HCT116 (cell line): ENCODE results near the gene LIPK. TPM values are rescaled to one million over a fixed set of nuclear protein-coding genes. Genes with fewer than 3 reads are reported as not detected.

ENCODE experiments used
- ATAC-seq: fragments of 200-7000 bp; cut with Tn5 transposase; 2 replicates; pipeline ENCODE4 v1.9.1; 2020; ENCODE audit warnings: mild to moderate bottlenecking, moderate library complexity
- BruUV-seq: library from RNA; stranded (reverse); fragments of 400-500 nt; replicated peaks from 2 replicates; lab custom pipeline; 2021; lab: Mats Ljungman, UMichigan
- CTCF ChIA-PET: fragments of 300-600 bp; sonication (Branson Sonifier 250); formaldehyde crosslinking; loops from one replicate; lab custom pipeline; 2021; ENCODE audit warnings: antibody characterized with exemption; lab: Charles Lee
- POLR2A ChIA-PET: fragments of 300-600, 350-600 bp; sonication (Branson Sonifier 250); formaldehyde crosslinking; loops from one replicate; lab custom pipeline; 2021; ENCODE audit warnings: antibody characterized with exemption; lab: Charles Lee
- RAD21 ChIA-PET, 2 experiments: fragments of 300-600 bp; sonication (Branson Sonifier 250); formaldehyde crosslinking; loops; one replicate each; lab custom pipeline; 2023; ENCODE audit warnings: low total read pairs in 2 of 2; ENCODE audit not compliant: uncharacterized antibody in 2 of 2, unreplicated experiment in 2 of 2, low non-redundant PET in 1 of 2; lab: Charles Lee
- DNase-seq: peaks from one replicate; pipeline ENCODE4 v3.0.0-alpha.2; 2010; ENCODE audit warnings: low read depth, low spot score
- H2AFZ ChIP-seq: fragments of 200-600 bp; shearing (Covaris generic), sonication (generic); 2 replicates; pipeline ENCODE4 v1.6.1; 2017; ENCODE audit warnings: low read depth, mixed run types, mixed read lengths, antibody characterized with exemption, low read length; ENCODE audit not compliant: poor library complexity, severe bottlenecking
- H3K27ac ChIP-seq: 2 replicates; pipeline ENCODE4 v1.5.1; 2012; ENCODE audit warnings: low read depth, low read length
- H3K27me3 ChIP-seq: fragments of 200-600 bp; sonication (generic); 2 replicates; pipeline ENCODE4 v1.6.1; 2016; ENCODE audit warnings: mixed run types, low read length, mixed read lengths; ENCODE audit not compliant: insufficient read depth
- H3K36me3 ChIP-seq, 2 experiments: fragments of 200-500 bp in 1 of 2; fragments of 200-600 bp in 1 of 2; sonication (Bioruptor generic) in 1 of 2; sonication (generic) in 1 of 2; 2 replicates each; pipeline versions ENCODE4 v1.5.1 to v1.6.1; 2014 to 2016; ENCODE audit warnings: low read length in 2 of 2, inconsistent platforms in 1 of 2, mixed read lengths in 1 of 2, mixed run types in 1 of 2; ENCODE audit not compliant: insufficient read depth in 2 of 2, control insufficient read depth in 1 of 2
- H3K4me1 ChIP-seq, 2 experiments: fragments of 200-600 bp in 1 of 2; sonication (generic) in 1 of 2; 2 replicates each; pipeline versions ENCODE4 v1.5.1 to v1.6.1; 2012 to 2017; ENCODE audit warnings: low read length in 2 of 2, inconsistent platforms in 1 of 2, mild to moderate bottlenecking in 1 of 2, mixed read lengths in 1 of 2, mixed run types in 1 of 2, moderate library complexity in 1 of 2; ENCODE audit not compliant: insufficient read depth in 2 of 2, control insufficient read depth in 1 of 2
- H3K4me2 ChIP-seq: fragments of 200-600 bp; sonication (generic); 2 replicates; pipeline ENCODE4 v1.6.1; 2017; ENCODE audit warnings: mixed run types, low read length, mixed read lengths
- H3K4me3 ChIP-seq, 2 experiments: fragments of 200-600 bp in 1 of 2; sonication (generic) in 1 of 2; replicated peaks in 1 of 2; 2 replicates each; pipeline ENCODE4 v1.5.1; 2011 to 2016; ENCODE audit warnings: low read length in 2 of 2, control low read depth in 1 of 2, low read depth in 1 of 2, mild to moderate bottlenecking in 1 of 2, mixed read lengths in 1 of 2, mixed run types in 1 of 2
- H3K79me2 ChIP-seq: fragments of 200-600 bp; sonication (generic); 2 replicates; pipeline ENCODE4 v1.6.1; 2017; ENCODE audit warnings: mild to moderate bottlenecking, mixed run types, low read length, moderate library complexity, mixed read lengths; ENCODE audit not compliant: insufficient read depth
- H3K9ac ChIP-seq: fragments of 200-600 bp; sonication (generic); 2 replicates; pipeline ENCODE4 v1.6.1; 2016; ENCODE audit warnings: low read length, mixed read lengths
- H3K9me2 ChIP-seq: fragments of 200-600 bp; sonication (generic), shearing (Covaris generic); 2 replicates; pipeline ENCODE4 v1.6.1; 2017; ENCODE audit warnings: mixed run types, mild to moderate bottlenecking, moderate library complexity; ENCODE audit not compliant: insufficient read depth
- H3K9me3 ChIP-seq, 2 experiments: fragments of 200-500 bp in 1 of 2; fragments of 200-600 bp in 1 of 2; sonication (Bioruptor generic) in 1 of 2; sonication (generic) in 1 of 2; 2 replicates each; pipeline ENCODE4 v1.6.1; 2014 to 2017; ENCODE audit warnings: low read length in 2 of 2, mixed read lengths in 2 of 2, inconsistent platforms in 1 of 2, low read depth in 1 of 2, mild to moderate bottlenecking in 1 of 2, mixed run types in 1 of 2, moderate library complexity in 1 of 2; ENCODE audit not compliant: control insufficient read depth in 1 of 2, insufficient read depth in 1 of 2
- H4K20me1 ChIP-seq: fragments of 200-600 bp; sonication (generic), shearing (Covaris generic); 2 replicates; pipeline ENCODE4 v1.6.1; 2017; ENCODE audit warnings: mixed run types, mild to moderate bottlenecking, moderate library complexity; ENCODE audit not compliant: insufficient read depth
- CBX3 ChIP-seq: IDR thresholded peaks from 2 replicates; pipeline ENCODE4 v1.6.1; 2012; ENCODE audit warnings: low read depth
- EZH2phosphoT487 ChIP-seq: fragments of 200-600 bp; IDR thresholded peaks from 2 replicates; pipeline ENCODE4 v1.6.1; 2018; ENCODE audit warnings: antibody characterized with exemption, borderline replicate concordance
- FOSL1 ChIP-seq: IDR thresholded peaks from 2 replicates; pipeline ENCODE4 v1.6.1; 2012; ENCODE audit warnings: low read depth
- POLR2A ChIP-seq: IDR thresholded peaks from 2 replicates; pipeline ENCODE4 v1.7.0; 2011; ENCODE audit warnings: borderline replicate concordance; ENCODE audit not compliant: insufficient read depth, insufficient read length; ENCODE audit errors: extremely low read depth
- POLR2AphosphoS5 ChIP-seq: IDR thresholded peaks from 2 replicates; pipeline ENCODE4 v1.6.1; 2011; ENCODE audit warnings: mild to moderate bottlenecking, low read depth, low read length, moderate library complexity
- RAD21 ChIP-seq: IDR thresholded peaks from 2 replicates; pipeline ENCODE4 v1.6.1; 2012; ENCODE audit warnings: low read depth, mild to moderate bottlenecking
- SIN3A ChIP-seq: IDR thresholded peaks from 2 replicates; pipeline ENCODE4 v1.6.1; 2012; ENCODE audit warnings: low read depth
- SP1 ChIP-seq: IDR thresholded peaks from 2 replicates; pipeline ENCODE4 v1.6.1; 2012; ENCODE audit warnings: low read depth
- SRF ChIP-seq: IDR thresholded peaks from 2 replicates; pipeline ENCODE4 v1.6.1; 2012; ENCODE audit warnings: low read depth
- TCF7L2 ChIP-seq: IDR thresholded peaks from 2 replicates; pipeline ENCODE4 v1.7.0; 2011; ENCODE audit warnings: borderline replicate concordance, inconsistent platforms; ENCODE audit not compliant: insufficient read depth, insufficient read length; ENCODE audit errors: extremely low read depth
- YY1 ChIP-seq: IDR thresholded peaks from 2 replicates; pipeline ENCODE4 v1.6.1; 2011; ENCODE audit warnings: low read length, low read depth, moderate library complexity, mild to moderate bottlenecking; ENCODE audit not compliant: insufficient replicate concordance; ENCODE audit errors: extremely low read depth
- intact Hi-C: fragments of 100-400 bp; cut with micrococcal nuclease; formaldehyde crosslinking; loops from 2 replicates; pipeline ENCODE4 v1.10.0; 2022
- total RNA-seq: library from RNA; stranded (reverse); gene quantifications from one replicate; pipeline ENCODE4 v1.2.1, GENCODE V29; 2021; ENCODE audit not compliant: unreplicated experiment
- TF ChIP-seq, protein P1 (sequence below): IDR thresholded peaks from 2 replicates; pipeline ENCODE4 v1.6.1; 2011; ENCODE audit warnings: mild to moderate bottlenecking, low read length, moderate library complexity; ENCODE audit not compliant: insufficient replicate concordance; ENCODE audit errors: extremely low read depth
- TF ChIP-seq, protein P2 (sequence below), 3 experiments: fragments of 200-600 bp in 1 of 3; sonication (generic) in 1 of 3; IDR thresholded peaks in 2 of 3; conservative IDR thresholded peaks in 1 of 3; 2 replicates each; pipeline ENCODE4 v1.5.1; 2012 to 2017; ENCODE audit warnings: low read depth in 2 of 3, low read length in 2 of 3, antibody characterized with exemption in 1 of 3, borderline replicate concordance in 1 of 3, control low read depth in 1 of 3, mild to moderate bottlenecking in 1 of 3, mixed read lengths in 1 of 3, mixed run types in 1 of 3, moderate library complexity in 1 of 3; ENCODE audit not compliant: insufficient read depth in 1 of 3
- TF ChIP-seq, protein P3 (sequence below): IDR thresholded peaks from 2 replicates; pipeline ENCODE4 v1.6.1; 2012

Gene LIPK
- total RNA-seq, 1 experiment from 2014 or later: not detected

DNA sequence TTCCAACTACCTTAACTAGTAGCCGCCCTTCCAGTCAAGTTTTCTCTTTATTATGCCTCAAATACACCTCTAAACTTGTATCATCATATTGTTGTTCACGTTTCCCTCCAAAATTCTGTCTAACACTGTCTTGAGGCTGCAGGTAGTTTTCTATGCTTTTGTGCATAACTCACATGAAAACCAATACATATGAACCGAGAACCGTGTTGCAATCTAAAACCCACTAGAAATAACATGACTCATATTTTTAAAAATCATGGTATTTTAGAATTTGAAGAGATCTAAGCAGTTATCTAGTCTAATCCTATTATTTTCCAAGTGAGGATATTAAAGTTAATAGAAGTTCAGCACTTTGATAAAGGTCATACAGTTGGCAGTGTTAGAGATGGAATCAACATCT, 23.6 kb upstream of the LIPK start:
- H3K79me2 ChIP-seq: no peaks in the 10 kb centered on the region
- peaks cover 0 to 9% of the 10 kb centered on the region in 2 experiments; a peak in 2 of 4 replicates for H3K4me1 ChIP-seq
- CTCF ChIA-PET: no interaction called here
- H2AFZ ChIP-seq: no peak overlapping the region
- POLR2A ChIA-PET: no interaction called here
- no peak for DNase-seq
- TF ChIP-seq, protein P1, sequence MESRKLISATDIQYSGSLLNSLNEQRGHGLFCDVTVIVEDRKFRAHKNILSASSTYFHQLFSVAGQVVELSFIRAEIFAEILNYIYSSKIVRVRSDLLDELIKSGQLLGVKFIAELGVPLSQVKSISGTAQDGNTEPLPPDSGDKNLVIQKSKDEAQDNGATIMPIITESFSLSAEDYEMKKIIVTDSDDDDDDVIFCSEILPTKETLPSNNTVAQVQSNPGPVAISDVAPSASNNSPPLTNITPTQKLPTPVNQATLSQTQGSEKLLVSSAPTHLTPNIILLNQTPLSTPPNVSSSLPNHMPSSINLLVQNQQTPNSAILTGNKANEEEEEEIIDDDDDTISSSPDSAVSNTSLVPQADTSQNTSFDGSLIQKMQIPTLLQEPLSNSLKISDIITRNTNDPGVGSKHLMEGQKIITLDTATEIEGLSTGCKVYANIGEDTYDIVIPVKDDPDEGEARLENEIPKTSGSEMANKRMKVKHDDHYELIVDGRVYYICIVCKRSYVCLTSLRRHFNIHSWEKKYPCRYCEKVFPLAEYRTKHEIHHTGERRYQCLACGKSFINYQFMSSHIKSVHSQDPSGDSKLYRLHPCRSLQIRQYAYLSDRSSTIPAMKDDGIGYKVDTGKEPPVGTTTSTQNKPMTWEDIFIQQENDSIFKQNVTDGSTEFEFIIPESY: no peak
- no peak for TF ChIP-seq RAD21
- TF ChIP-seq SP1: no peak
- no peak for TF ChIP-seq FOSL1
- TF ChIP-seq TCF7L2: no peak
- no peak for TF ChIP-seq CBX3
- TF ChIP-seq, all 23 proteins: peak for 0
- RAD21 ChIA-PET: no interaction called here
- H3K27me3 ChIP-seq: no peaks in the 10 kb centered on the region
- H3K4me2 ChIP-seq: no peak overlapping the region
- H3K9me2 ChIP-seq: no peaks in the 10 kb centered on the region
- H3K27ac ChIP-seq: no peak overlapping the region
- H3K36me3 ChIP-seq: no peaks in the 10 kb centered on the region
- BruUV-seq: no TSS peak
- no peaks in the 10 kb centered on the region for H3K9me3 ChIP-seq
- ATAC-seq: no peak
- H4K20me1 ChIP-seq: no peaks in the 10 kb centered on the region
- intact Hi-C loops: no loop called here
- no peak overlapping the region for H3K9ac ChIP-seq
- no peak overlapping the region for H3K4me3 ChIP-seq

GRCh38 chr10:88687853-88688467, 18.1 kb upstream of the LIPK start:
- Histone ChIP-seq H3K79me2 (no peaks in the 10 kb centered on the region), H3K4me3 (no peak overlapping the region), H3K4me1 (no peaks in the 10 kb centered on the region), H3K9me2 (no peaks in the 10 kb centered on the region), H3K9me3 (no peaks in the 10 kb centered on the region), H3K36me3 (no peaks in the 10 kb centered on the region), H3K4me2 (no peak overlapping the region), H2AFZ (no peak overlapping the region), H3K9ac (no peak overlapping the region), H4K20me1 (no peaks in the 10 kb centered on the region), H3K27ac (no peak overlapping the region), H3K27me3 (no peaks in the 10 kb centered on the region)
- peak; percentile 42; the same call in 1 of the 2 replicates for ATAC-seq
- BruUV-seq: no TSS peak
- ChIA-PET CTCF (interaction anchor here (1.1 to 1.6 kb wide), 3 partner anchors 11 to 40 kb away, joined by 3 to 5 read pairs (median 5); no protein-coding TSS in a partner anchor), RAD21 (no interaction called here), POLR2A (no interaction called here)
- intact Hi-C loops: loop anchor here (1.0 to 5.0 kb wide), 2 partner anchors 104 to 122 kb away; no protein-coding TSS in a partner anchor
- DNase-seq: peak; percentile 32
- TF ChIP-seq YY1 (no peak), POLR2A (no peak), TCF7L2 (no peak), SRF (no peak), EZH2phosphoT487 (no peak), SIN3A (no peak), POLR2AphosphoS5 (no peak), RAD21 (peak; percentile 82)
- TF ChIP-seq, protein P2, sequence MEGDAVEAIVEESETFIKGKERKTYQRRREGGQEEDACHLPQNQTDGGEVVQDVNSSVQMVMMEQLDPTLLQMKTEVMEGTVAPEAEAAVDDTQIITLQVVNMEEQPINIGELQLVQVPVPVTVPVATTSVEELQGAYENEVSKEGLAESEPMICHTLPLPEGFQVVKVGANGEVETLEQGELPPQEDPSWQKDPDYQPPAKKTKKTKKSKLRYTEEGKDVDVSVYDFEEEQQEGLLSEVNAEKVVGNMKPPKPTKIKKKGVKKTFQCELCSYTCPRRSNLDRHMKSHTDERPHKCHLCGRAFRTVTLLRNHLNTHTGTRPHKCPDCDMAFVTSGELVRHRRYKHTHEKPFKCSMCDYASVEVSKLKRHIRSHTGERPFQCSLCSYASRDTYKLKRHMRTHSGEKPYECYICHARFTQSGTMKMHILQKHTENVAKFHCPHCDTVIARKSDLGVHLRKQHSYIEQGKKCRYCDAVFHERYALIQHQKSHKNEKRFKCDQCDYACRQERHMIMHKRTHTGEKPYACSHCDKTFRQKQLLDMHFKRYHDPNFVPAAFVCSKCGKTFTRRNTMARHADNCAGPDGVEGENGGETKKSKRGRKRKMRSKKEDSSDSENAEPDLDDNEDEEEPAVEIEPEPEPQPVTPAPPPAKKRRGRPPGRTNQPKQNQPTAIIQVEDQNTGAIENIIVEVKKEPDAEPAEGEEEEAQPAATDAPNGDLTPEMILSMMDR (IDR thresholded peaks at IDR 0.05 in 2 of 3, conservative IDR thresholded peaks at IDR 0.05 in 1 of 3; ENCODE audit: borderline replicate concordance in 1 of 3, insufficient read depth in 1 of 3, low read depth in 2 of 3, low read length in 2 of 3): peak; percentile 66 to 89 (median 80)
- TF ChIP-seq, protein P3, sequence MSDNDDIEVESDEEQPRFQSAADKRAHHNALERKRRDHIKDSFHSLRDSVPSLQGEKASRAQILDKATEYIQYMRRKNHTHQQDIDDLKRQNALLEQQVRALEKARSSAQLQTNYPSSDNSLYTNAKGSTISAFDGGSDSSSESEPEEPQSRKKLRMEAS: no peak
